Activated naive CD8-positive, alpha-beta T cell treated with anti-CD3 and anti-CD28 coated beads, Interleukin-2, amount 50 U/mL, for 24 hours (primary cell): Measurements from ENCODE around the gene CXCR4.

ENCODE experiments used
- ATAC-seq: fragments of 150-1000 bp; cut with Tn5 transposase; one replicate; pipeline ENCODE4 v1.10.0; 2021
- DNase-seq: peaks from one replicate; pipeline ENCODE4 v3.0.0; 2021
- H3K27ac Mint-ChIP-seq: one replicate; pipeline ENCODE4 v1.8.0; 2021; ENCODE audit warnings: mild to moderate bottlenecking, mixed read lengths
- H3K27me3 Mint-ChIP-seq: one replicate; pipeline ENCODE4 v1.8.0; 2021; ENCODE audit warnings: mixed read lengths
- H3K36me3 Mint-ChIP-seq: one replicate; pipeline ENCODE4 v1.8.0; 2021; ENCODE audit warnings: low read depth, mixed read lengths
- H3K4me1 Mint-ChIP-seq: one replicate; pipeline ENCODE4 v1.8.0; 2021; ENCODE audit warnings: mixed read lengths
- H3K4me3 Mint-ChIP-seq: one replicate; pipeline ENCODE4 v1.8.0; 2021; ENCODE audit warnings: mild to moderate bottlenecking, moderate library complexity, mixed read lengths
- H3K9me3 Mint-ChIP-seq: one replicate; pipeline ENCODE4 v1.8.0; 2021; ENCODE audit warnings: mixed read lengths

The CXCR4 gene

DNA sequence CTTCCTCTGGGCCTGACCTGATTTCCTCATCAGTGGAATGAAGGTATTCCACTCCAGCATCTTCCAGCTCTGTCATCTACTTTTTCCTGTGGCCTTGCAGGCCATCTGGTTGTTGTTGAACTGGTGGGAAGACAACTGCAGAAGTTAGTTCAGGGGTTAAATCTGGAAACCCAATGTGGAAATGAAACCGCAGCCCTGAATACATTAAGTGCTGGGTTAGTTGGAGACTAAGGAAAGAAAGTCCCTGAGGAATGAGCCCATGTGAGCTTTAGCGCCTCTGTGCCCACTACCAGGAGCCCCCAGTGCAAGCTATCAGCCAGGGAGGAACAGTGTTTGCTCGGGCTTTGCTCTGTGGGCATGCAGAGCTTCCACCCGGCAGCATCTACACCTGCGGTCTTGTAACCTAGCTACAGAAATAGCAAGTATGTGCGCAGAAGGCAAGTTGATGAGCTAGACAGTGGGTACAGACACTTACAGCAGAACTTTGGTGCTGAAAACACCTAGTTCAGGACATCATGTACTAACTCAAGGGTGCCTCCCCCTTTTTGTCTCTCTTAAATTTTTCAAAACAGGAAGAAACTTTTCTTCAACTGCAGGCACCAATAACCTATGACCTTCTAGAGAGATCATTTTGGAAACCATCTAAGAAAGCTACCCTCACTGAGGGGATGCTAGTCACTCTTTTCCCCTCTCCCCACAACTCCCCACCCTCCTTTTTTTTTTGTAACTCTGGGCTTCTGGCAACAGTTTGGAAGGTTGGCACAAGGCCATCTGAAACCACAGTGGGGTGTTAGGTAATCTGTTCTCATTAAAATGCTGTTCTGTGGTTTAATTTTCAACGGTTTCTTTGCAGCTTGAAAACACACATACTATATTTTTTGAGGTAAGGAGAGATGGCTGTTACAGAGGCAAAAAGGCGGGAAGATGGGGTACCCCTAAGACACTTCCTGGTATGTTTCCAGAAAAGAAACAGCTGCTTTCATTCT, 18.3 kb upstream of the CXCR4 start:
- Mint-ChIP-seq H3K9me3 (no peaks in the 10 kb centered on the region), H3K27ac (peak overlapping the region; percentile 56), H3K36me3 (no peaks in the 10 kb centered on the region), H3K27me3 (peaks cover 22% of the 10 kb centered on the region), H3K4me3 (peak overlapping the region; percentile 37), H3K4me1 (peaks cover 95% of the 10 kb centered on the region)
- ATAC-seq (peak; percentile 60), DNase-seq (peak; percentile 54)

- no peaks in the 10 kb centered on the region for H3K9me3 Mint-ChIP-seq
- no peaks in the 10 kb centered on the region for H3K36me3 Mint-ChIP-seq
- peak overlapping the region; percentile 16 for H3K27ac Mint-ChIP-seq
- peaks cover 19% of the 10 kb centered on the region for H3K27me3 Mint-ChIP-seq
- peaks cover 97% of the 10 kb centered on the region for H3K4me1 Mint-ChIP-seq
- DNase-seq (no peak), ATAC-seq (no peak)
- no peak overlapping the region for H3K4me3 Mint-ChIP-seq
Observed at GRCh38 chr2:136135462-136135861, 17.5 kb upstream of the CXCR4 start.

DNA sequence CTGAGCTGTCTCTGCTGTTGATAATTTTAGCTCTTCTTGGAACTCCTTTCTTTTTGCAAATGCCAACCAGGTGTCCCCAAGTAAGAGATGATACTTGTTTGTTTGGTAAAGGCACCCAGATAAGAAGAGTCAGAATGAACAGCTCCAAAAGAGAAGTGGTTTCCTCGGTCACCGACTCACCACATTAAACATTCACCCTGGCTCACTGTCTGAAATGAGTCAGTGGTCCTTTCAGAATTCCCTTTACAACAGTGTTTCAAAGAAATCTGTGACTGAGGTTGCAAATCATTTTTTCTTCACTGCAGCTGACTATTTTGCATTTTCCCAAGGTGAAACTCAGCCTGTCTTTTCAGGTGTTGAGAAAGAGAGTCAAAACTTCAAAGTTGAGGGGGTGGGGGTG, 16.2 kb upstream of the CXCR4 start:
- H3K9me3 Mint-ChIP-seq: no peaks in the 10 kb centered on the region
- H3K36me3 Mint-ChIP-seq: no peaks in the 10 kb centered on the region
- H3K4me1 Mint-ChIP-seq: peaks cover 99% of the 10 kb centered on the region
- ATAC-seq (peak; percentile 38), DNase-seq (peak; percentile 51)
- peak overlapping the region; percentile 49 for H3K4me3 Mint-ChIP-seq
- H3K27ac Mint-ChIP-seq: peak overlapping the region; percentile 88
- peaks cover 13% of the 10 kb centered on the region for H3K27me3 Mint-ChIP-seq

DNA sequence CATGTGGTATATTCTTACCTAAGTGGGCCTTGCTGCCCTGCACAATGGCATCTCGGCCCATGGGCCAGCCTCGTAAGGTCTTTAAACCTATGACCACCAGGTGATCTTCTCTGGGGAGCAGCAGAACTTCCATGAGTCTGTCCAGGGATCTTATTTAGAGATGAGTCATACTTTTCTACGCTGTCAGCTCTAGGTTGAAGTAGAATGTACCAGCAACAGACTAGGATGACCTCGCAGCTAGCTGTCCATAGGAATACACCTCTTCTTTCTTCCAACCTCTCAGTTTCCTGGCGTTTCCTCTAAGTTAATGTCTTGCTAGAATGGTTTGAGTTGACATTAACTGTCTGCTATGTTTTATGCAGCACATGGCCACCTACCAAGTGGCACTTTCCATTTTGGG, 15.6 kb upstream of the CXCR4 start:
- Mint-ChIP-seq H3K36me3 (no peaks in the 10 kb centered on the region), H3K4me1 (peaks cover 99% of the 10 kb centered on the region), H3K27me3 (peaks cover 10% of the 10 kb centered on the region), H3K4me3 (peak overlapping the region; percentile 49), H3K9me3 (no peaks in the 10 kb centered on the region), H3K27ac (peak overlapping the region; percentile 88)
- ATAC-seq: no peak
- no peak for DNase-seq

DNA sequence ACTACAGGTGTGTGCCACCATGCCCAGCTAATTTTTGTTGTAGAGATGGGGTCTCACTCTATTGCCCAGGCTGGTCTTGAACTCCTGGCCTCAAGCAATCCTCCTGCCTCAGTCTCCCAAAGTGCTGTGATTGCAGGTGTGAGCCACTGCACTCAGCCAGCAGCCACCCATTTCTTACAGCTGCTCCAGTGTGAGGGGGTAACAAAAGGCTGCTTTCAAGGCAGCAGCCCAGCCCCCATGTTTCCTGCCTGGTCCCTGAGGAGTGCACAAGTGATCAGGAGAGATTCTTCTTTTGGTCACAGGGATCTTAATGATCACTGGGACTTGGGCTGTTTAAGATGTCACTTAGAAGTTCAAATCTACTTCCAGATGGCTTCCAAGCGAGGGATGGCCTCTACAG, 15.2 kb upstream of the CXCR4 start:
- Mint-ChIP-seq H3K27me3 (peaks cover 10% of the 10 kb centered on the region), H3K27ac (peak overlapping the region; percentile 88), H3K36me3 (no peaks in the 10 kb centered on the region), H3K4me1 (peaks cover 99% of the 10 kb centered on the region), H3K4me3 (peak overlapping the region; percentile 65), H3K9me3 (no peaks in the 10 kb centered on the region)
- no peak for ATAC-seq
- DNase-seq: no peak

- H3K27ac Mint-ChIP-seq: peak overlapping the region; percentile 80
- H3K36me3 Mint-ChIP-seq: no peaks in the 10 kb centered on the region
- peaks cover 6% of the 10 kb centered on the region for H3K27me3 Mint-ChIP-seq
- ATAC-seq (no peak), DNase-seq (no peak)
- H3K4me3 Mint-ChIP-seq: peak overlapping the region; percentile 65
- peaks cover 99% of the 10 kb centered on the region for H3K4me1 Mint-ChIP-seq
- no peaks in the 10 kb centered on the region for H3K9me3 Mint-ChIP-seq
Observed at GRCh38 chr2:136132825-136133155, 14.8 kb upstream of the CXCR4 start.

DNA sequence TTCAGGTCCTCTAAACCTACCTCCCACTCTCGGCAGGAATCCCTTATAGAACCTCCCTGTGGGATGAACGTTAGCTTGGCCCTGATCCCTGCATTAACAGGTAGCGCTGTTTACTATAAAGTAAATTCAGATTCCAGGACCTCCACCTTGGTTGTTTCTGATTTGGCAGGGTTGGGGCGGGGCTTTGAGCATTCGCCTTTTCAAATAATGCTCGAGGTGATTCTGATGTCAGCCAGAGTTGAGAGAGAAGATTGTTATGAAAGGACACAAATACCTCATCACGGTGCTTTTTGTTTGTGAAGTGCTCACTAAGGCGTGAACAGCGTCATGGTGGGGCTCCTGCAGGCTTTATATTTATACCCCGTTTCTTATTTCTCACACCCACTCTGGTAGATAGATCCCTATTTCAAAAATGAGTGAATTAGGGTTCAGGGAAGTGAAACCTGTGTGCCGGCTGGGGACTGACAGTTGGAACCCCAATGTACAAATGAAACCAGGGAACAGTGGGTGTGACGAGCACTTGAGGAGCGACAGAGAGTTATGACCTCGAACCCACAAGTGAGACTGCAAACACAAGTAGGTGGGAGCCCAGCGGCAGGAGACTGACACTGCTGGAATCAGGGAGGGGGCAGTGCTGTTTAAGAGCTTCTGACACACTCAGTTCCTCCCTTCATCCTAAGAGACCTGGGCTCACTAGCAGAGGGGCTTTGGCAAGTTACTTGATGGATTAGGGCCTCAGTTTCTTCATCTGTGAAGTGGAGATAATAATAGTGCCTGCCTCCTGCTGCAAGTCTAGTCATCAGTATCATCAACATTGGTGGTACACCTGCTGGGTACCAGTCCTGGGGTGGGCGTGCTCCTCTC, 14.2 kb upstream of the CXCR4 start:
- DNase-seq: peak; percentile 66
- ATAC-seq: peak; percentile 55
- H3K27ac Mint-ChIP-seq: peak overlapping the region; percentile 80
- H3K9me3 Mint-ChIP-seq: no peaks in the 10 kb centered on the region
- H3K4me3 Mint-ChIP-seq: peak overlapping the region; percentile 65
- peaks cover 3% of the 10 kb centered on the region for H3K27me3 Mint-ChIP-seq
- no peaks in the 10 kb centered on the region for H3K36me3 Mint-ChIP-seq
- H3K4me1 Mint-ChIP-seq: peaks cover 99% of the 10 kb centered on the region

DNA sequence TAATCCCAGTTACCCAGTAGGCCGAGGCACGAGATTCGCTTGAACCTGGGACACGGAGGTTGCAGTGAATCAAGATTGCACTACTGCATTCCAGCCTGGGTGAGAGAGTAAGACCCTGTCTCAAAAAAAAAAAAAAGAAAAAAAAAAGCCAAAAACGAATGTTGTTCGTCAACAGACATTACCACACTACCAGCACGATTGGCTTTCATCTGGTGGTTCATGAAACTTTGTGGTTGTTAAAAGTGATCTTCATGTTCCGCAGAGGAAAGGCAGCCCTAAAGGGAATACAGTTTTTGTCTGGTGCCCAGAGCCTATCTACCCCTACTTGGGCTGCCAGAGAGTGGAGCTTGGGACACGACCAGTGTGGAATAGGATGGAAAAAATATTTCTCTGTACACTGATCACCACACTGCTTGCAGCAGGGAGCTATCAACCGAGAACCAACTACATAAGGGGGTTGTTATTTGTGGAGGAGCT, 13.6 kb upstream of the CXCR4 start:
- ATAC-seq: peak; percentile 45
- DNase-seq: no peak
- Mint-ChIP-seq H3K27ac (peak overlapping the region; percentile 80), H3K4me3 (peak overlapping the region; percentile 65), H3K4me1 (peaks cover 99% of the 10 kb centered on the region), H3K36me3 (no peaks in the 10 kb centered on the region), H3K9me3 (no peaks in the 10 kb centered on the region), H3K27me3 (peaks cover 3% of the 10 kb centered on the region)

DNA sequence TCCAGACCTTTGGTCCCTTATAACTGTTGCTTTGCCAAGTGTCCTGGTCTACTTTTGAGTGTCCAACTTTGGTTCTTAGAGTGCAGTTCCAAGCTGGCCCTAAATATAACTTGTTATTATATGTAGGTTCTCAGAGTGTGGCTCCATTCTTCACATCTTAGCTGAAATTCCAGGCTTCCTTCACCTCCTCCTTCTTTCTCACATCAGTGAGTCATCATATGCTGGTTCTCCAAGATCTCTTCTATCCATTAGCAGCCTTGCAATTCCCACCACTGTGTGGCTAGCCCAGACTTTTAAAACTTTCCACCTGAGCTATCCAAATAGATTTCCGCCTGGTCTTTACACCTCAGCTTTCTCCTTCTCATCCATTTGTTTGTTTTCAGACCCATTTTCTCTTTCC, 12.6 kb upstream of the CXCR4 start:
- Mint-ChIP-seq H3K36me3 (no peaks in the 10 kb centered on the region), H3K9me3 (no peaks in the 10 kb centered on the region), H3K27me3 (no peaks in the 10 kb centered on the region), H3K4me1 (peaks cover 99% of the 10 kb centered on the region), H3K4me3 (peak overlapping the region; percentile 30), H3K27ac (peak overlapping the region; percentile 81)
- no peak for DNase-seq
- no peak for ATAC-seq

DNA sequence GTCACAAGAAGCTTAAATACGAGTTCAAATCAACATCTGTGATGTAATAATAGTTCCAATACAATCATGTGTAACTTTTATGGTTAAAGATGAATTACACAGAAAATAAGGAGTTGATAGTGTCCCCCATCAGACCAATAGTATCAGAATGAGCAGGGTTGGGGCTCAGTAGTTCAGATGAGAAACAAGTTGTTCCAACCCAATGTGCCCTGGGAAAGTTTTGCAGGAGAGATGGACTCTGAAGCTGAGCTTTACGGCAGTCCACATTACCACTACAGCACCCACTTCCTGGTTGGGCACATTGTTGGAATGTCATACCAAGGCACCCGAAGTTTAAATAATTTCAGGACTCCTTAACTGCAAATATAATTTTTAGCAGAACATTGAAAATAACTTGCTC, 12.1 kb upstream of the CXCR4 start:
- H3K36me3 Mint-ChIP-seq: no peaks in the 10 kb centered on the region
- H3K27ac Mint-ChIP-seq: peak overlapping the region; percentile 32
- no peaks in the 10 kb centered on the region for H3K27me3 Mint-ChIP-seq
- H3K9me3 Mint-ChIP-seq: no peaks in the 10 kb centered on the region
- peak overlapping the region; percentile 52 for H3K4me3 Mint-ChIP-seq
- DNase-seq (no peak), ATAC-seq (no peak)
- peaks cover 99% of the 10 kb centered on the region for H3K4me1 Mint-ChIP-seq

- DNase-seq (no peak), ATAC-seq (no peak)
- no peaks in the 10 kb centered on the region for H3K27me3 Mint-ChIP-seq
- H3K36me3 Mint-ChIP-seq: no peaks in the 10 kb centered on the region
- H3K4me3 Mint-ChIP-seq: peak overlapping the region; percentile 52
- H3K4me1 Mint-ChIP-seq: peaks cover 99% of the 10 kb centered on the region
- H3K9me3 Mint-ChIP-seq: no peaks in the 10 kb centered on the region
- H3K27ac Mint-ChIP-seq: peak overlapping the region; percentile 32
Observed at GRCh38 chr2:136129601-136130000, 11.7 kb upstream of the CXCR4 start.

- H3K4me3 Mint-ChIP-seq: no peak overlapping the region
- H3K36me3 Mint-ChIP-seq: no peaks in the 10 kb centered on the region
- DNase-seq: no peak
- no peak for ATAC-seq
- H3K27ac Mint-ChIP-seq: no peak overlapping the region
- peaks cover 99% of the 10 kb centered on the region for H3K4me1 Mint-ChIP-seq
- no peaks in the 10 kb centered on the region for H3K9me3 Mint-ChIP-seq
- H3K27me3 Mint-ChIP-seq: no peaks in the 10 kb centered on the region
Observed at GRCh38 chr2:136128905-136129304, 11.0 kb upstream of the CXCR4 start.

GRCh38 chr2:136128366-136128765, 10.4 kb upstream of the CXCR4 start:
- no peak overlapping the region for H3K27ac Mint-ChIP-seq
- H3K4me3 Mint-ChIP-seq: no peak overlapping the region

DNA sequence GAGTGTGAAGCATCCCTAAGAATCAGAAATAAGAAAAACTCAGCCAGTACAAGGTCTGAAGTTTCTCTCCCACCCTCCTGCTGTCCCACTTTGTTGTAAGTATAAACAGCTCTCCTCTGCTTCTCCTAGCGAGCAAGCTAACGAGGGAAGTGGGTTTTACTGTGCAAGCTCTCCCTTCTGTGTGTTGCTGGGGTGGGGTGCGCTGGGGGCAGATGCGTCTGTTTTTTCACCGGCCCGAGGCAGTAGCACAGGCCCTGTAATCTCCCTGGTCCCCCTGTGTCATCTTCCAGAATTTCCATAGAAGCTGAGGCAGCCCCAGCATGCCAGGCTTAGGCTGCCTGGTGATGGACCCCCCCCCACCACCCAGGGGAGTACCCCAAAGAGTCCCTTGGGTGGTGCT, 9.4 kb upstream of the CXCR4 start:
- H3K36me3 Mint-ChIP-seq: no peaks in the 10 kb centered on the region
- H3K4me3 Mint-ChIP-seq: no peak overlapping the region
- H3K27ac Mint-ChIP-seq: no peak overlapping the region
- no peaks in the 10 kb centered on the region for H3K27me3 Mint-ChIP-seq
- ATAC-seq (no peak), DNase-seq (no peak)
- H3K4me1 Mint-ChIP-seq: peaks cover 97% of the 10 kb centered on the region
- H3K9me3 Mint-ChIP-seq: no peaks in the 10 kb centered on the region

More at GRCh38 chr2:136128366-136128765, 10.4 kb upstream of the CXCR4 start:
- ATAC-seq (no peak), DNase-seq (no peak)
- Mint-ChIP-seq H3K4me1 (peaks cover 99% of the 10 kb centered on the region), H3K9me3 (no peaks in the 10 kb centered on the region), H3K27me3 (no peaks in the 10 kb centered on the region), H3K36me3 (no peaks in the 10 kb centered on the region)
